ENCODE data around the gene MRRF. TPM values are rescaled to one million over a fixed set of nuclear protein-coding genes. Genes with fewer than 3 reads are reported as not detected.
A peak's percentile ranks its signal among the peaks of the same experiment; 100 is the strongest.

The MRRF gene
- total and polyA plus RNA-seq, 2 experiments from 2014 or later = 23.7 to 30.8 TPM

DNA sequence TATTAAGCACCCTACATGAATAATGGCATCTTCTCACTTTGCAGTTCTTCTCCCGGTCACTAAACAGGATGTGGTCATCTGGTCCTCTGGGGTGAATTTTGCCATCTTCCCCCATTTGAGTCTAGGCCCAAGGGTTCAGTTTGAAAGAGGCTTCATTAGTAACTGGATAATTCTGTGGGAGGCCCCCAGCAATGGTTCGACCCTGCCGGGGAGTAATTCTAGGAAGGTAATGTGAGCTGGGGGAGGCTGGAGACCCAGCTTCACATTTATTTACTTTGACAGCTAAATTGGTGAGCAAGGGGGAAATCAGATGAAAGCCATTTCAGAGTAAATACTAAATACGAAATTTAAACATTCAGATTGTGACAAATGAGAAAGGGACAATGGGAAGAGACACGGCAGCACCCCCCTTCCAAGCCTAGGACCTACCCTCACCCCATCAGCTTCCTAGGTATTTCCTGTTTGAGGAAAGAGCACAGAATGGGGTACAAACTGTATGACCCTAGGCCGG is 31.8 kb upstream of the MRRF start:
- no peak overlapping the region for H3K9ac ChIP-seq
- H3K4me2 ChIP-seq (ENCODE audit: unreplicated experiment) = no peak overlapping the region
- no peaks in the 10 kb centered on the region for H3K36me3 ChIP-seq (ENCODE audit: low read depth)
- H3K4me1 ChIP-seq (ENCODE audit: insufficient read depth) = peaks cover 3% of the 10 kb centered on the region; the same call in 1 of the 2 replicates
- no peak overlapping the region for H3K27ac ChIP-seq
- TF ChIP-seq EZH2 (IDR thresholded peaks at IDR 0.05; ENCODE audit: insufficient read depth, poor library complexity, severe bottlenecking) (no peak), EZH2phosphoT487 (IDR thresholded peaks at IDR 0.05; ENCODE audit: insufficient read depth, low read depth) (no peak)
- WGBS, 2 experiments (ENCODE audit: low coverage in 1 of 2, low lambda C conversion rate in 2 of 2, missing lambda C conversion rate in 2 of 2) = 56 to 59% methylated on average over 6 of the region's 6 CpGs
- H3K27me3 ChIP-seq (replicated peaks; ENCODE audit: insufficient read depth) = peaks cover 27% of the 10 kb centered on the region
- H3K4me3 ChIP-seq = no peak overlapping the region
- H3F3A ChIP-seq (ENCODE audit: insufficient read depth) = peaks cover 13% of the 10 kb centered on the region
- no peaks in the 10 kb centered on the region for H3K9me3 ChIP-seq (ENCODE audit: low read depth)
- DNase-seq = no peak
- no peaks in the 10 kb centered on the region for H3K9me2 ChIP-seq (ENCODE audit: insufficient read depth)
- no peak overlapping the region for H2AFZ ChIP-seq
- no peaks in the 10 kb centered on the region for H4K20me1 ChIP-seq (ENCODE audit: insufficient read depth)
- no peaks in the 10 kb centered on the region for H3K79me2 ChIP-seq (ENCODE audit: insufficient read depth)
- in situ Hi-C loops (cut with MboI) = no loop called here

DNA sequence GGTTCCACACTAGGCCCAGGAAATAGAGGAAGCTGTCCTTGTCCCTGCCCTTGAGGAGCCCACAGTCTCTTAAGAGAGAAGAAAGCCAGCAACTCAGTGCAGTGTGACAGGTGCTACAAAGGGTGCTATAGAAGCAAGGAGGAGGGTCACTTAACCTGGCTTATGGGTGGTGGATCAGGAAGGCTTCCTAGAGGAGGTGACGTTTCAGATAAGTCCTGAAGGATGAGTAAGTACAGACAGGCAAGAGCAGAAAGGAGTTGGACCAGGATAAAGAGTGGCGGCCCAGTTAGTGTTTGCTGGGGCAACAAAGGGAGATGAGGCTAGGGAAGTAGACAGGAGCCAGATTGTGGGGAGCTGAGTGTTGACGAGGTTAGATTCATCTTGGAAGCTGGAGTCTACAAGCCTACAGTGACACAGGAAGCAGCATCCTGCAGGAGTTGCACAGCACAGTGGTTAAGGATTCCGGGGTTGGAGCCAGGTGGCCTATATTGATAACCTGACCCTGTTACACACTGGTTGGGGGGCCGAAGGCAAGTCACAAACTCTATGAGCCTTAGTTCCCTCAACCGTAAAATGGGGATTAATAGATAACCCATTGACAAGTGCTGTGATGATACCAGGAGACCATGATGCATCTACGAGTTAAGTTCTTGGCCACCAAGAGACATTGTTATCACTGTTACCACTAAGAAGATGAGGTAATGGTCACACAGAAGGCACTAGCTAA is 30.5 kb upstream of the MRRF start:
- in situ Hi-C loops (cut with MboI) = no loop called here
- 81 to 84% methylated on average over 7 of the region's 7 CpGs for WGBS, 2 experiments (ENCODE audit: low coverage in 1 of 2, low lambda C conversion rate in 2 of 2, missing lambda C conversion rate in 2 of 2)
- no peaks in the 10 kb centered on the region for H4K20me1 ChIP-seq (ENCODE audit: insufficient read depth)

DNA sequence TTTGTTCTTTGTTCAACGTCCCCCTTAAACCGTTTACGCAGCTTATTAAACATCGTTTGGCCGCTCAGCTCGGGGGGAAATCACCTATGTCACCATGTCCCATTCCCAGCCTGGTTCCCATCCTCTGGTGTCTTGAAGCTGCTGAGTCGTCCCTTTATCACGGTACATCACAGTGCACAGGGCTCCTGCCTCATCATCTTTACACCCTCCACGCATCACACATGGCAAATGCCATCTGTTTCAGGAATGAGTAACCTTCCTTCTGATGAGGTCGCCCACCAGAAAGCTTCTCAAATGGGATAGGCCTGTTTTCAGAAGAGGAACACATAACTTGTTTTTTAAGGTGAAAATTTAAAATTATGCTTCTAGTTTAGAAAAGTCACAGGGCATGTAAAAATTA is 28.0 kb upstream of the MRRF start:
- H3K9ac ChIP-seq = no peak overlapping the region
- H3K9me3 ChIP-seq (ENCODE audit: low read depth) = no peaks in the 10 kb centered on the region
- H3K4me2 ChIP-seq (ENCODE audit: unreplicated experiment) = no peak overlapping the region
- H4K20me1 ChIP-seq (ENCODE audit: insufficient read depth) = no peaks in the 10 kb centered on the region
- H3F3A ChIP-seq (ENCODE audit: insufficient read depth) = peaks cover 21% of the 10 kb centered on the region; the same call in 1 of the 2 replicates
- H3K9me2 ChIP-seq (ENCODE audit: insufficient read depth) = no peaks in the 10 kb centered on the region
- no peaks in the 10 kb centered on the region for H3K79me2 ChIP-seq (ENCODE audit: insufficient read depth)
- H3K36me3 ChIP-seq (ENCODE audit: low read depth) = peaks cover 27% of the 10 kb centered on the region
- H3K27me3 ChIP-seq (replicated peaks; ENCODE audit: insufficient read depth) = peaks cover 1% of the 10 kb centered on the region; the same call in 1 of the 2 replicates
- peak; percentile 53 for DNase-seq
- in situ Hi-C loops (cut with MboI) = no loop called here
- no peak overlapping the region for H3K4me3 ChIP-seq
- TF ChIP-seq EZH2 (IDR thresholded peaks at IDR 0.05; ENCODE audit: insufficient read depth, poor library complexity, severe bottlenecking) (no peak), EZH2phosphoT487 (IDR thresholded peaks at IDR 0.05; ENCODE audit: insufficient read depth, low read depth) (no peak)
- H3K4me1 ChIP-seq (ENCODE audit: insufficient read depth) = no peaks in the 10 kb centered on the region
- no peak overlapping the region for H2AFZ ChIP-seq
- WGBS, 2 experiments (ENCODE audit: low coverage in 1 of 2, low lambda C conversion rate in 2 of 2, missing lambda C conversion rate in 2 of 2) = 67 to 74% methylated on average over 10 of the region's 10 CpGs
- no peak overlapping the region for H3K27ac ChIP-seq

More for the DNA sequence above, 30.5 kb upstream of the MRRF start:
- Histone ChIP-seq H2AFZ (no peak overlapping the region), H3K4me3 (no peak overlapping the region), H3K9me3 (ENCODE audit: low read depth) (no peaks in the 10 kb centered on the region), H3K9ac (no peak overlapping the region), H3K9me2 (ENCODE audit: insufficient read depth) (no peaks in the 10 kb centered on the region), H3K79me2 (ENCODE audit: insufficient read depth) (no peaks in the 10 kb centered on the region), H3F3A (ENCODE audit: insufficient read depth) (peaks cover 17% of the 10 kb centered on the region), H3K36me3 (ENCODE audit: low read depth) (0 out of 2 replicates have a peak, but pooled peaks cover 4% of the 10 kb centered on the region), H3K27ac (no peak overlapping the region), H3K4me2 (ENCODE audit: unreplicated experiment) (no peak overlapping the region), H3K27me3 (replicated peaks; ENCODE audit: insufficient read depth) (peaks cover 17% of the 10 kb centered on the region), H3K4me1 (ENCODE audit: insufficient read depth) (no peaks in the 10 kb centered on the region)
- TF ChIP-seq EZH2 (IDR thresholded peaks at IDR 0.05; ENCODE audit: insufficient read depth, poor library complexity, severe bottlenecking) (no peak), EZH2phosphoT487 (IDR thresholded peaks at IDR 0.05; ENCODE audit: insufficient read depth, low read depth) (no peak)
- no peak for DNase-seq

GRCh38 chr9:122239722-122240121 is 25.0 kb upstream of the MRRF start:
- H3K4me3 ChIP-seq = no peak overlapping the region
- no peaks in the 10 kb centered on the region for H3K79me2 ChIP-seq (ENCODE audit: insufficient read depth)
- no peaks in the 10 kb centered on the region for H3K9me2 ChIP-seq (ENCODE audit: insufficient read depth)
- no peak overlapping the region for H3K4me2 ChIP-seq (ENCODE audit: unreplicated experiment)
- DNase-seq = no peak
- H3K9me3 ChIP-seq (ENCODE audit: low read depth) = no peaks in the 10 kb centered on the region
- no peak for TF ChIP-seq EZH2phosphoT487 (IDR thresholded peaks at IDR 0.05; ENCODE audit: insufficient read depth, low read depth)
- no peak for TF ChIP-seq EZH2 (IDR thresholded peaks at IDR 0.05; ENCODE audit: insufficient read depth, poor library complexity, severe bottlenecking)
- 77 to 81% methylated on average over 5 of the region's 5 CpGs for WGBS, 2 experiments (ENCODE audit: low coverage in 1 of 2, low lambda C conversion rate in 2 of 2, missing lambda C conversion rate in 2 of 2)
- in situ Hi-C loops (cut with MboI) = no loop called here
- peaks cover 55% of the 10 kb centered on the region for H3K36me3 ChIP-seq (ENCODE audit: low read depth)
- H4K20me1 ChIP-seq (ENCODE audit: insufficient read depth) = no peaks in the 10 kb centered on the region
- no peaks in the 10 kb centered on the region for H3K4me1 ChIP-seq (ENCODE audit: insufficient read depth)
- peaks cover 27% of the 10 kb centered on the region; the same call in 1 of the 2 replicates for H3F3A ChIP-seq (ENCODE audit: insufficient read depth)
- no peak overlapping the region for H3K27ac ChIP-seq
- no peaks in the 10 kb centered on the region for H3K27me3 ChIP-seq (replicated peaks; ENCODE audit: insufficient read depth)
- H3K9ac ChIP-seq = no peak overlapping the region
- no peak overlapping the region for H2AFZ ChIP-seq
